IPS DF 4.7 (cell line): ENCODE results near the gene BGN.

Experiments
- DNase-seq: peaks from one replicate; pipeline ENCODE4 v3.0.0-alpha.2; 2013; ENCODE audit warnings: low spot score; ENCODE audit errors: extremely low read depth

The BGN gene

DNA sequence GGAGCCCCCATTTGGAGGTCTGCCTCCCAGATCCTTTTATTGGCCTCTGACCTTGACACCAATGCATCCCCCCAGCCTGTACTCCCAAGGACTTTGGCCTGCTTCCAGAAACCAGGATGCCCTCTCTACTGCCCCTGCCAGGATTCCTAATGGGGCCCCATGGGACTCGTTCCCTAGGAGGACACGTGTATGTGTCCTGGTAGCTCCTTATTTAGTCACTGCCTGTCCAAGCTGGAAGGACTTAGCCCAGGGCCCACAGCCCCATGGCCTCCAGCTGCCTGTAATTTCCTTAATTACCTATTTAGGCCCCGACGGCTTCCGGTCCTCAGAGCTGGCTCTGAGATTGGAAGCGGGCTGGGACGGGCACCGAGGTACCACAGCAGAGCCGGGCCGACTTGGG, 32.0 kb downstream of the BGN start:
- DNase-seq: no peak

DNA sequence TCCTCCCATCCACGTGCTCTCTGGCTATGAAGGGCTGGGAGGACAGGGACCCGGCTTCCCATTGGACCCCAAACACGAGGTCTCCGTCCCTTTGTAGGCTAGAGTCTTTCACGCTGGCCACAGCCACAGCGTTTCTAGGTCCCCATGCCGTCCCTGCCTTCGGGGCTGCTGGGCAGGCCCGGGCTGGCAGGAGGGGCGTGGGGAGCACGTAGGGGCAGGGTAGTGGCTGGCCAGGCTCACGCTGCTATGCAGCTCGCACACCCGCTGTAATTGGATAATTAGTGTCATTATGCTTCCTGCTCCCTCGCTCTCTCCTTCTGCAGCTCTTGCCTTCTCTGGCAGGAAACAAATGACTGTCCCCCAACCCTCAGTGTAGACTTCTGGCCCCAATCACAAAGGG, 32.4 kb downstream of the BGN start:
- no peak for DNase-seq

DNA sequence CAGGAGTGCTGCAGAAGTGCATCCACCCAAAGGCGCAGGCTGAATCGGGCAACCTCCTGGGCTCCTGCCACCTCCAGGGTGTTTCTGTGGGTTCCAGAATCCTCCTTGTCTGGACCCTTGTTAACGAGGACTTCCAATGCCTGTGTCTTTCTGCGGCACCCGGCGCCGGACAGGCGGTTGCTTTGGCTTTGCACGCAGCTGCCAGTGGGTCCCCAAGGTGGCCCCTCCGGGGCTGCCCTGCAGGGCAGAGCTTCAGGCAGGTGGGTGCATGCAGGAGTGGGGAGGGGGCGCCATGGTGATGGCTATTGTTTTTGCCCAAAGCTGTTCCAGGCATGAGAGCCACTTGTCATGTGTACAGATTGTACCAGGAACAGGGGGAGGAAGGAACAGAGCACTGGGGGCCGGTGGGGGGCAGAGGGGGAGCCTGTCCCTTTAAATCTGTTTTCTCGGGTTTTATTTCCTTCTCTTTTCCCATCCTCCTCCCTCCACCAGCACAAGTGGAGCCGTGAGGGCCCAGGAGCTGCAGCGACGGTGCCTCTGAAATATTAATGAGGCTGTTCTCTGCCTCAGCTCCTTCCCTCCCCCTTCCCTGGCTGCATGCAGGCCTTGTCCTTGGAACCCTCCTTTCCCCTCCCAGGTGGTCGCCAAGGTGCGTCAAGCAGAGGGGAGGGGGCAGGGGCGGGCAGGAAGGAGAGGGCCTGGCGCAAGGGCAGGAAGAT, 35.8 kb downstream of the BGN start:
- DNase-seq: no peak

DNA sequence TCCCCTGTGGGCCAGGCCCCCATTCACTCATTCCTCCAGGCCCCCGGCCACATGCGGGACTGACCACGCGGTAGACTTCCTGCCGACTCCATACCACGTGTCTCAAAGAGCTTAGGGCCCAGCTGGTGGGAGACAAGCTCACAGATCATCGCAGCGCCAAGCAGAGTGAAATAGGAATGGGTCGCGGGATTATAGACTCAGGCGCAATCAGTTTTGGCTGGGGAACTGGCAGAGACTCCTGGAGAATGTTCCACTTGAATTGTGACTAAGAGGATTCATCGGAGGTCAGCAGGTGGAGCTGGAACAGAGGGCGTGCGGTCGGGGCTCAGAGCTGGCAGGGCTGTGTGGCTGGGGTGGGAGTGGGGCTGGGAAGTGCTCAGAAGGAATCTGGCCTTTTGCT, 38.3 kb downstream of the BGN start:
- no peak for DNase-seq

DNA sequence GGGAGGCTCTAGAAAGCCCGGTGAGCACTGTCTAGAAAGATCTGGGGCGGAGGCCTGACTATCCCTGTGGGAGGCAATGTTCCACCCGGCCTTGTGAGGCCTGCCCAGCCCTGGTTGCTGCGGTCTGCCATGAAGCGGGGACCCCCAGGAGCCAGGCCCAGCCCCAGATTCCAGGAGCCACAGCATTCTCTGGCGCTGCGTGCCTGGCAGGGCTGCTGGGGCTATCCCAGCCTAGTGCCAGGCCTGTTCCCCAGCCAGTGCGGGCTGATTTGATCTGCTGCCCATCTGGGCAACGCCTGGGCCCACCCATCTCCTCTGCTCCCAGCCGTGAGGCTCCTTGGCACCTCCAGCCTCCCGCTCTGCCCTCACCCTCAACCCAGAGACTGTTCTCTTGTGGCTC, 42.3 kb downstream of the BGN start:
- DNase-seq: no peak

DNA sequence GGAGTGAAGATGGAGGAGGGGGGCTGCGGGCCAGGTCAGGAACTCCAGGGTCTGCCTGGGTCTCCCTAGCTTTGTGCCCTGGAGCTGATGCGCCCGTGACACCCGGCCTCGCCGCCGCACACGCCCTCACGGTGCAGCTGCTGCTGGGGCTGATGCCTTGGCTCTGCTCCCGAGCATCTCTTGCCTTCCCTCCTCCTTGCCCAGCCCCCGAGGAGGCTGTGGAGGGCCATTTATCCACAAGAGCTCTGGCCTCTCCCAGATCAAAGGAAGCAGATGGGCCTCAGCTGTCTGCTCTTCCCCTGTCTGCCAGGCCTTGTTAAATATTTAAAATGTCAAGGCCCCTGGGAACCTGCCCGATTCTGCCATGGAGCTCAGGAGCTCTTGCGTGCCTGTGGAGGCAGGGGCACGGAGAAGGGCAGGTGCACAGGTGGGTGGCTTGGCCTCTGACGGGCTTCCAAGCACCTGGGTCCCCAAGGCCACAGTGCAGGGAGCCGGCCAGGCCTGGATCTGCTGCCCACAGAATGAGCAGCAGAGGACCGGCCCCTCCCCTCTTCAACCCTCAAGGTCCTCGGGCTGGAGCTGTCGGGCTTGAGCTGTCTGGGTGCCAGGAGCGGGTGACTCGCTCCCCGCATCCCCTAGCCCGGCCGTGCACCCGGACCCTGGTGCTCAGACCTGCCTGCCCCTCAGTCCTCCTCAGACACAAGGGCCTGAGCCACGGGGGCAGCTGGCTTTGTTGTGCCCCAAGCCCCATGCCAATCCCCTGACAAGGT, 42.9 kb downstream of the BGN start:
- no peak for DNase-seq

DNA sequence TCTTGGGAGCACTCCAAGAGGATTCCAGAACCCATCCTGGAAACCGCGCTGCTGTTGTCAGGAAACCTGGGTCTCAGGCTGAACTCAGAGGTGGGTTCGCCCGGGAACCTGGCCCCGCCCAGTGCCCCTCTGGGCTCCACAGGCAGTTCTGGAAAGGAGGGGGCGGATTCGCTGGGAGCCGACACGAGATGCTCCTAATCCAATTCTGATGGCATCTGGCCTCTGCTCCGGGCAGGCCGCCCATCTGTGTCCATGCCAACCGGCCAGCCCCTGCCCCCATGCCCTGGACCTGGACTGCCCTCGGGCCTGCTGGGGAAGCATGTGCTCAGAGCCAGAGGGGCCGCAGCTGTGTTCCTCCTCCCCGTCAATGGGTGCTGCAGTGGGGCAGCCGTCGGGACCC, 43.6 kb downstream of the BGN start:
- DNase-seq: no peak

DNA sequence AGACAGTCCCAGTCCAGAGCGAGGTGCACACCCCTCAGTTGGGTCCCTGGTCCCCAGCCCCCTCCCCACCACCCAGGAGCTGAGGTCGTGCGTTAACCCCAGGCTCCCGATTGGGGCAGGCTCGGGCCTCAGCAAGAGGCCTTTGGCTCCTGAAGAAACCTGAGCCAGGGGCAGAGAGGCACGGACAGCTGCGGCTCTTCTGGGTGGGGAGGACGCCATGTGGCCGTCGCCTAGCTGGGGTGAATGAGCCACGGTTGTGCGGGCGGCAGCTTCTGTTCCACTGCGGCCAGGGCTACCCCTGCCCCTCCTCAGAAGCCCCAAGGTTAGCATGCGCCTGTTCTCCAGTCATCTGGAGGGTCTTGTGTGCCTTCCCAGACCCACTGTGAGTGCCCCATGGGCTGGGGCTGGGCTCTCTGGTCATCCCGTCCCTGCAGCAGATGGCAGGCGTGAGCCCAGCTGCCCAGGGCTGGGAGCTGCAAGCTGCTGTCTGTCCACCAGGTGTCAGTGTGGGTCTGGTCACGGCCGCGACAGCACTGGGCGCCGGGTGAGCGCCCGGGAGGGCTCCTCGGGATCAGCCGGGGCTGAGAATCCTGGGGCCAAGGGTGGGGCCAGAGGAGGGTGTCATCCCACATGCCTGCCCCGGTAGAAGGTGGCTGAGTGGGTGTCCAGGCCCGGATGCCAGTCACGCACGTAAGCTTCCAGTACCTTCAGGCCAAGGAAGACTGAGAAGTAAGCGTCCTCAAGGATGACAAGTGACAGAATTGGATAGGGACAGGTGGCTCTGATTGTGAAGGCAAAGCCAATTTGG, 44.6 kb downstream of the BGN start:
- DNase-seq: no peak

DNA sequence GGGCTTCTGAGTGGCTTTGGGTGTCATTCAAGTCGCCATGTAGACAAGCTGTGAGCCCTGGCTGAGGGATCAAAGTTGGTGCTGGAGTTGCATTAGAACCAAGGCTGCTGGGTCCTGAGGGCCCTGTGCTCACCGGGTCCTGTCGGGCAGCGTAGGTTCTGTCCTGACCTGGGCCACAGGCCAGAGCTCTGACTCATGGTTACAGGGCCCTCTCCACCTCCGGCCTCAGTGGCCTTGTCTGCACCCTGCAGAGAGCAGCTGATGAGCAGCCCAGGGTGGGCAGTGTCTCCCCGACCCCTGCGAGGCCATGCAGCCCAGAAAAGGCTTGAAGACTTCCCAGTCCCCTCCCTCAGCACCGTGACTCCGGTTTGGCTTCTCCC, 45.2 kb downstream of the BGN start:
- no peak for DNase-seq

DNA sequence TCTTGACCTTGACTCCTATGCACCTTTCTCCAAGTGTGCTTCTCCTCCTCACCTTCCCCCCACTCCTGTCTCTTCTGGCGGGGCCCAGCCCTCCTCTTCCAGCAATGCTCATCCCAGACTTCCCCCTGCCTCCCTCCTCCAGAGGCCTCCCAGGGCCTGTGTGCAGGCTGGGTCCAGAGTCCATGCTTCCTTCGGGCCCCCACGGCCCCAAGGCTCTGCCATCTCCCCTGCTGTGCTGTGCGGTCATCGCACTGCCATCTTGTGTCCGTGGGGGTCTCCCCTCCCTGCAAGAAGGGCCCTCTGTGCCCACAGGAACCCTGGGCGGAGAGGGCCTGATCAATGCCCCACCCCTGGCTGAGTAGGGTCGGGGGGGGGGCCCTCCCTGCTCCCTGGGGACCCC, 49.9 kb downstream of the BGN start:
- no peak for DNase-seq

DNA sequence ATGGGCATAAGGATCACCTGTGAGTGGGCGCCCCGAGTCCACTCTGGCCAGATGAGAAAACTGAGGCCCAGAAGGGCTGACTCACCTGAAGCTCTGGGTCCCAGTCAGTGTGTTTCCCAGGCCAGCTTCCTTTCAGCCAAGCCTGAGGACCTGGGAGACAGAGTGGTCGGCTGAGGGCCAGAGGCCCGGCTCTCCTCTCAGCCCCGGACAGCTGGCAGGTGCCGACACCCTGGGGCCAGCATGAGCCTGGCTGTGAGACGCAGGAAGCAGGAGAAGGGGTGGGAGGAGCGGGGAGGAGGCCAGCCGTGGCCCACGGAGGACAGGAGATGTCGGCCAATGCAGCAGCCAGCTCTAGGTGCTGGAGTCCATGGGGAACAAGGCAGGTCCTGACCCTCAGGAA, 51.6 kb downstream of the BGN start:
- no peak for DNase-seq

DNA sequence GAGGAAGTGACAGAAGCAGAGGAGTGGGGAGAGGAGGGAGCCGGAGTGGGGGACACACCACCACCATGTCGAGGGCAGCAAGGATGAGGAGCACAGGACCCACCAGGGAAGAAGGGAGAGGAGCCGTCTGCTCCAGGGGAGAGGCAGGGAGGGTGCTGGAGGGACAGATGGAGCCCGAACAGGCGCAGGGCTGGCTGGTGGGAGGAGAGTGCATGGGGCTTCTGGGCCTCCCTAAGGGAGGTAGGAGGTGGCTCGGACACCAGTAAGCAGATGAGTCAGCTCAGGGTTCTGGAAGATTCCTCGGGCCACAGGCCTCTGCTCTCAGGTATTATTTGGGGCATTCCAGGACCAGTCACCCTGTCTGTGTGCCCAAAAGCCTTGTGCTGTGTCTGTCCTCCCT, 52.4 kb downstream of the BGN start:
- DNase-seq: no peak

DNA sequence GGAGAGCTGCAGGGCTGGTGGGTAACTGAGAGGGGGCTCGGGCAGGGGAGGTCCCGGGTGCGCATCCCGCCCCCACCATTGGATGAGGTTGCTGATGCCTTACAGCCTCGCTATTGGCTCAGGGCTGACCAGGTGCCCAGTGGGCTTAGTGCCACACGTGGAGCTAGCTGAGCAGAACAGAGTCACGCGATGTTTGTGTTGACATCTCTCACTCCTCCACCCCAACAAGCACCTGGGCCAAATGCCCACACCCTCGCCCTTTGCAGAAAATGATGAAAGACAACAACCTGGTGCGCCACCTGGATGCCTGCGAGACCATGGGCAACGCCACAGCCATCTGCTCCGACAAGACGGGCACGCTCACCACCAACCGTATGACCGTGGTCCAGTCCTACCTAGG, 54.5 kb downstream of the BGN start:
- DNase-seq: no peak

DNA sequence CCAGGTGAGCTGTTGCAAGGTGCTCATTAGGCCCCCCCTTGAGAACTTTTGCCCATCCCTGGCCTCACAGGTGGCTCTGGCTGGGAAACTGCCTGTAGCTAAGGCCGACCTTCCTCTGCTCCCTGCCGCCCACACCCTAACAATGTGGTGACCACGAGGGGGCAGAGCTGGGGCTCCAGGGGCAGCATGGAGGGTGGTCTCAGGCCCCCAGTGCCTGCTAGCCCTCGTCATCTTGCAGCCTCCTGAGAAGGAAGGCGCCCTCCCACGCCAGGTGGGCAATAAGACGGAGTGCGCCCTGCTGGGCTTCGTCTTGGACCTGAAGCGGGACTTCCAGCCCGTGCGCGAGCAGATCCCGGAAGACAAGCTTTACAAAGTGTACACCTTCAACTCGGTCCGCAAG, 55.0 kb downstream of the BGN start:
- no peak for DNase-seq

DNA sequence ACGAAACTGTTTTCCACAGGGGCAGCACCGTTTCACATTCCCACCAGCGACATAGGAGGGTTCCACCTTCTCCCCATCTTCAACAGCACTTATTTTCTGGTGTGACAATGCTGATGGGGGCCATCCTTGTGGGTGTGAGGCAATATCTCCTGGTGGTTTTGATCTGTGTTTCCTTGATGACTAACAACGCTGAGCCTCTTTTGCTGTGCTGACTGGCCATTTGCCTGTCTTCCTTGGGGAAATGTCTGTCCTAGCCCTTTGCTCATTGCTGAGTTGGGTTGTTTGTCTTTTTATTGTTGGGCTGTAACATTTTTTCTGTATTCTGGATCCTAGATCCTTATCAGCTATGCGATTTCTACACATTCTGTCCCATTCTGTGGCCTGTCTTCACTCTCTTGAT, 56.4 kb downstream of the BGN start:
- no peak for DNase-seq

DNA sequence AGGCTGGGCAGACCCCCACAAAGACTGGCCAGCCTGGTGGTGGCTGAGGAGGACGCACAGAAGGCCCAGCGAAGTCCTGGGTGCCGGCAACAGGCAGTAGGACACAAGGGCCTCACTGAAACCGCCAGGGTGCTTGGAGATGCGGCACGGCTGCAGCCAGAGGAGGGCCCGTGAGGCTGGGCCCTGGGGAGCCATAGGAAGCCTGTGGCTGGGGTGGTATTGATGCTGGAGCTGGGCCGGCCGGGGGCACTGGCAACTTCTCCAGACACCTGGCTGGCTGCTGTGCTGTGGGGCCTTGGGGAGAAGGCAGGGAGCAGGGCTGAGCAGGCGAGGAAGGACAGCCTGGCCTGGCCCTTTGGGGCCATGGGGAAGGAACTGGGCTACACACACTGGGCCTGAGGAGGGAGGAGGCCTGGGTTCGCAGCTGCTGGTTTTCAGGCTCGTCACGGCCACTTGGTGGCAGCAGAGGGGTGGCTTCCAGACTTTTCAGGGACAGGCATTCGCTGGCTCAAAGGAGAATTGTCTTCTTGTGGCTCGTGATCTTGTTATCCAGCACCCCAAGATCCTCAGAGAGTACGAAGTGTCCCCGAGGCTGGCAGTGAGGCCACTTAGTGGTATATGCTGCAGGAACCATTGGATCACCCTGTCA, 59.9 kb downstream of the BGN start:
- DNase-seq: no peak

DNA sequence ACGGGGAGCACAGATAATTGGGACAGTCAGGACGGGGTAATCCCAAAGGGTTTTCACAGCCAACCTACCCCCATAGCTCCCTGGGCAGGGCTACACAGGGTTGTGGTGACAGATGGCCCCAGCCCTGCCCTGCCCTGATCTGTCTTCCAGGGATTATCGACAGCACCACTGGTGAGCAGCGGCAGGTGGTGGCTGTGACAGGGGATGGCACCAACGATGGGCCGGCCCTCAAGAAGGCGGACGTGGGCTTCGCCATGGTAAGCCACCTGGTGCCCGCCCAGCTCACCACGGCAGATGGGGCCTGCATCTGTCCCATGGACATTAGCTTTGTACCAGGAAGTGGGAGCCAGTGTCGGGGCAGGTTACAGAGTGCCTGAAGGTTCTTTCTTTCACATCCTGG, 62.0 kb downstream of the BGN start:
- DNase-seq: no peak

DNA sequence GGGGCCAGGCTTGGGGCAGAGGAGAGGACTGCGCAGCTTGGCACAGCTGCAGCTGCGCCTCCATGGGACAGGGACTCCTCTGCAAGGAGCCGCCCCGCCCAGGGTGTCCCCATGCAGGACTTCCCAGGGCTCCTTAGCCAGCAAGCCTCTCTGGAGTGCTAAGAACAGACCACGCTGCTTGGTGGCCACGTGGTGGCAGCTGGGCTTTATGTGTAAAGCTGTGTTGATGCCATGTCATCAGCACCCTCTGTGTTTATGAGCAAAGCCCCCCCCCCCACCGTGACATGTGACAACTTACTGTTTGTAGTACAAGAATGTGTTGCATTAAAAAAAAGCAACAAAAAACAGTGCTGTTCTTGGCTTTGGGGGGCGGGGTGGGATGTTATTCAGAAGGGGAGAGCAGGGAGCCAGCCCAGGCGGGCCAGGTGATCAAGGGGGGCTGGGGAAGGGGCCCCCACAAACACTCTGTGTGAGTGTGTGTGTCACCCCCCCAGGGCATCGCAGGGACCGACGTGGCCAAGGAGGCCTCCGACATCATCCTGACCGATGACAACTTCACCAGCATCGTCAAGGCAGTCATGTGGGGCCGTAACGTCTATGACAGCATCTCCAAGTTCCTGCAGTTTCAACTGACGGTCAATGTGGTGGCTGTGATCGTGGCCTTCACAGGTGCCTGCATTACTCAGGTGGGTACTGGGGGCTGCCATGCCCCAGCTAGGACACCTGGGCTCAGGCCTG, 63.0 kb downstream of the BGN start:
- no peak for DNase-seq
